ENCODE data around the gene SPATA13. TPM values are rescaled to one million over a fixed set of nuclear protein-coding genes. Genes with fewer than 3 reads are reported as not detected.

Gene SPATA13
- total RNA-seq, 1 donor from 2014 or later = 8.0 TPM

DNA sequence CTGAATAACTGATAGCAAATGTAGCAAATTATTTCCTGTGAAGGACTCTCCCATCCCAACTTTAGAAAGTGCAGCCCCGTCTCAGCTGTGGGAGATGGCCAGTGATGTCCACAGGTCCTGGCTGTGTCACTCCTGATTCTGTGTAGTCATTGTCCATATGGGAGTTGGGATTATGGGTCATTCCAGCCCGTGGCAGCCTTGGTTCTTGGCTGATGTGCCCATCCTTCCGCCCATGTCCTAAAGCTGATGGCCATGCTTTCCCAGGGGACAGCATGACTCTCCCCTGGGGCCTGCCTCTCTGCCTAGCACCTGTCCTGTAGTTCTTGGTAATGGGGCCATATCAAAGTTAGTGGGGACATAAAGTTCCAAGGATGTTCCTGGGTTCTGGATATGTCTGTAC is 104.9 kb downstream of the SPATA13 start:
- intact Hi-C loops (cut with DNase I) = no loop called here
- peak; percentile 47 for DNase-seq (ENCODE audit: low spot score)

DNA sequence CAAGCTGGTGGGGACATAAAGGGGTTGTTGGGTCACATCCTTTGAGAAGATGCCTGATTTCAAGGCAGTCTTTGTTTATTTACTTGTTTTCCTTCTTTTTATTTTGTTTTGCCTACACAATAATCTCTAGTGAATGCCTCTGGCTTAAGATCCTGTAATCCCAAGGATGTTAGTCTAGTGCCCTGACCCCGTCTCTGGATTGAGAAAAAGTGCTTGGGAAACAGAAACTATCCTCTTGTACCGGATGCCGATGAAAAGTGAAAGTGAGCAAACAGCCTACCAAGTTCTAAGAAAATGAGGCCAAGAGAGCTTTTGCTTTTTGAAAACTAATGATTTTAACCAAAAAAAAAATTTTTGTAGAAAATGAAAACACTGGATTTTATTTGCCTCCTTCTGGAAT is 106.8 kb downstream of the SPATA13 start:
- DNase-seq (ENCODE audit: low spot score) = no peak
- intact Hi-C loops (cut with DNase I) = no loop called here

DNA sequence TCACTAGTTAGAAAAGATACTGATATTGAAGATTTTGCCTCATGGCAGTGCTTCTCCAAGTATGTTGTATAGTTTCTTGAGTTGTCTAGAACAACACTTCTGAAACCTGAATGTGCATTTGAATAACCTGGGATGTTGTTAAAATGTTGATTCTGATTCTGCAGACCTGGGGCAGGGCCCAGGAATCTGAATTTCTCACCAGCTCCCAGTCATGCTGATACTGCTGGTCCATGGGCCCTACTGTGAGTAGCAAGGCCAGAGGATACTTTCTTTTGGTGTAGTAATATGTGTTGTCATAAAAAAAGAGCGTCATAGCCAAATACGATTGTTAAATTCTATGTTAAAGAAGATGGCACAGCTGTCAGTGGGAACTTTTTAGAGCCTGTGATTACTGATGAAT is 107.3 kb downstream of the SPATA13 start:
- intact Hi-C loops (cut with DNase I) = no loop called here
- no peak for DNase-seq (ENCODE audit: low spot score)

DNA sequence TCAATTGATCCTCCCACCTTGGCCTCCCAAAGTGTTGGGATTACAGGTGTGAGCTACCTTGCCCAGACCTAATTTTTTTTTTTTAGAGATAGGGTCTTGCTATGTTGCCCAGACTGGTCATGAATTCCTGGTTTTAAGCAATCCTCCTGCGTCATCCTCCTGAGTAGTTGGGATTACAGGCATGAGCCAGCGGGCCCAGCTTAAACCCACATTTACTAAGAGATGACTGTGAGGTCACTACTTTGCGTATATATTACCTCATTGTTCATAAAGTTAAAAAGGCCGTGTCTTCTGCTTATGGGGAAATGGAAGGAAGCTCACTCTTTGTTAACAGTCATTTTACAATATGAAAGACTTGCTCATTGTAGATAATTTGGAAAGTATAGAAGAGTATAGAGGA is 109.3 kb downstream of the SPATA13 start:
- intact Hi-C loops (cut with DNase I) = loop anchor here (5.0 kb wide), 1 partner anchor 37 kb away; the partner anchor contains the start of gene C1QTNF9

DNA sequence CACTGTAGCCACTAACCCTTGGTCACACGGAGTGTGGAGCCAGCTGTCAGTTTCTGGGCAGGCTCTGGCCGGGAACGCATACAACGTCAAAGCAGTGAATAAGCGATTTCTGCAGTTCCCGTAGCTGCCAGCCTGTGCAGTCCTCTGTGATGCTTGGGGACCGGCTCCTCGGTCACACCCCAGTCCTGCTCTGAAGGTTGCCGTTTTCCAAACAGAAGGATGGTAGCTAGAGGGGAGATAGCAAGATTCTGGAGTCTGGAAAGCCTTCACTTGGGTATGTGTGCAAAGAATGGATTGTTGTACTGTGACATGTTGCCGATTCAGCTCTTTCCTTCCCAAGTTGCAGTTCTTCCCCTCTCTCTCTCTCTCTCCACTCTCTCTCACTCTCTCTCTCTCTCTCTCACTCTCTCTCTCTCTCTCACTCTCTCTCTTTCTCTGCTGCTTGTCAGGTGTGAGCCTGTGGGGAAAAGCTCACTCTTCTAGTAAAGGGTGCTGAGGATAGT is 110.2 kb downstream of the SPATA13 start:
- DNase-seq (ENCODE audit: low spot score) = peak; percentile 93
- intact Hi-C loops (cut with DNase I) = loop anchor here (5.0 kb wide), 1 partner anchor 37 kb away; the partner anchor contains the start of gene C1QTNF9

More for the DNA sequence above, 109.3 kb downstream of the SPATA13 start:
- no peak for DNase-seq (ENCODE audit: low spot score)

DNA sequence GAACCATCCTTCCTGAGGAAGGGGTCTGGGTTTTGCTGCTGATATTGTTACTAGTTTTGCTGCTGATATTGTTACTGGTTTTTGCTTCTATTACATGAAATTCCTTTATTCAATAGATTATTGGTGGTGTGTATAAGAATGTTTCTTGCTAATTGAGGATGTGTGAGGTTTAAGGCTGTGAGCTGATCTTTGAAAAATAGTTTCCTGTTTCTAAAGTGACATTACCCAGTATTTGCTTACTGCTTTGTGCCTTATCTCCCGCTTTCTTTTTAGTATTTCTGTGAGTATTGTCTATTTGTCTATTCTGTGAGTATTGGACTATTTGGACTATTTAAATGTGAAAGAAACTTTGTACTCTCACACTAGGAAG is 110.7 kb downstream of the SPATA13 start:
- DNase-seq (ENCODE audit: low spot score) = no peak
- intact Hi-C loops (cut with DNase I) = loop anchor here (5.0 kb wide), 1 partner anchor 36 kb away; the partner anchor contains the start of gene C1QTNF9

DNA sequence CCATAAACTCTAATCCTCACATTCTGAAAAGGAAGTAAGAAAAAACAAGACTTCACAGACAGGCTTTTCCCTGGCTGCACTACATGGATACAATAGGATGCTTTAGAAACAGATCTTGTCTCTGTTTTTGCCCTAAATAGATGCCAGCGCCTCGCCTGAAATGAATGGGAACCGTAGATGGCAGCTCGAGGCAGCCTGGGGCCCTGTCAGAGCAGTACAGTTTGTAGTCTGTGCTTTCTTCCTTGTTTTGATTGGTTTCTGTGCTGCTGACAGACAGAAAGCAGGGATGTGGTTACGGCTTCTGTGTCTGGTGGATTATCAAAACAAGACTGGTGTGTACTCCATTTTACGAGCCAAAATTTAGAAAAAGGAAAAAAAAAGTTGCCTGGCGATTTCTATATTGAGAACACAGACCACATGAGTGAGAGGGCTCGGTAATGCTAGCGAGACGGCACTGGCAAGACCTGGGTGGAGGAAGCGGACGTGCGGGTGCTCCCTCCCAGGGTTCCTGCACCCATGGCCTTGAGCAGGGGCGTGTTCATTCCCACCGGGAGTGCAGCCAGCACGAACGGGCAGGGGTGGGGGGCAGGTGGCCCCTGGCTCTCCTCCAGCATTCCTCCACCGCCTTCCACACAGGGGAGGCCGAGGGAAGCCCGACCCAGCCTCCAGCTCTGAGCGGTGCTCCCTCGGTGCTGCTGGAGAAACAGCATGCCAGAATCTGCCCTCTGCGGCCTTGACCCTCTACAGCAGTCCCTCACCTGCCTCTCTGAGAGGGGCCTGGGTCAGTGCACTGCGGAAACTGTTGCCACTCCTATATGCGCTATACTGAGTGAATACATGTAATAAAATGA is 111.3 kb downstream of the SPATA13 start:
- DNase-seq (ENCODE audit: low spot score) = peak; percentile 90
- intact Hi-C loops (cut with DNase I) = loop anchor here (5.0 kb wide), 1 partner anchor 35 kb away; the partner anchor contains the start of gene C1QTNF9

DNA sequence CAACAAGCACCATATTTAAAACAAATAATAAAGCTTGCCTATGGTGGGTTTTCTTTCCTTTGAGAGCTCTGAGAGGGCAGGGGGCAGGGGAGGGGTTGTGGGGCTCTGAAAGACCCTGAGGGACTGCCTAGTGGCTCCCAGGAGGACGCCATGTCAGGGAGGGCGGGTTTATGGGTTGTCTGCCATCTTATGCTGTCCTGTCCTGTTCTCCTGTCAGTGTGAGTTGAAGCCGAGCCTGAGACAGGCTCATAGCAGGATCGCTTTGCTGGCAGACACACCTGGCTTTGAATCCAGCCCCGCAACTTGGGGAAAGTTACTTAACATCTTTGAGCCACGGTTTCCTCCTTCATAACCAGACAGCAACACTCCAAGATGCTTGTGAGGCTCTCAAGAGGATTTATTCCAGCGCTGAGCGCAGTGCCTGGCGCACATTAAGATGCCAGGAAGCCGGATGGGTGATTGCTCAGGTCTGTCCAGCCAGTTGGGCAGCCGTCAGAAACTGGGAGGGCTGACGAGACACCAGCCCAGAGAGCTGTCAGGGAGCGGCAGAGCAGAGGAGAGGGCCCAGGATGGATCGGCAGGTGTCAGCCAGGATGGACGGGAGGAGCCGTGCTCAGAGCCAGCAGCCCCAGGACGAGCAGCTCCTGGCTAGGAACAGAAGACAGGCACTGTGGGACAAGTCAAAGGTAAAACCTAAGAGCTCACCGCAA is 112.1 kb downstream of the SPATA13 start:
- intact Hi-C loops (cut with DNase I) = loop anchor here (5.0 kb wide), 1 partner anchor 35 kb away; the partner anchor contains the start of gene C1QTNF9
- DNase-seq (ENCODE audit: low spot score) = peak; percentile 71

DNA sequence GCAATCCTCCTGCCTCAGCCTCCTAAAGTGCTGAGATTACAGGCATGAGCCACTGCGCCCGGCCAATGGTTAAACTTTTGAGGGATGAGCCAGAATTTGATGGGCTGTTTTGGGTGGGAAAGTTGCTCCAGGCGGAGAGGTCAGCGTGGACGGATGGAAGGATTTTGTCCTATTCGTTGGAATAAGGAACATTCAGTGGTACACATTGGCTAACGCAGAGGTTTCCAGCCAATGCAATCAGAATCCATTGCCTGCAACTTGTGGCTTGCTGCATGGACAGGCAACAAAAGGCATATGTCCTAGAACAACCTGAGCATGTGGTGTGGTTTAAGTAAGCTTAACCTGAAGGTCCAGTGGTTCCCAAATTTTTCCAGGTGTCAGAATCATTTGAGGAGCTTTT is 113.4 kb downstream of the SPATA13 start:
- intact Hi-C loops (cut with DNase I) = loop anchor here (5.0 kb wide), 1 partner anchor 33 kb away; the partner anchor contains the start of gene C1QTNF9
- DNase-seq (ENCODE audit: low spot score) = no peak

DNA sequence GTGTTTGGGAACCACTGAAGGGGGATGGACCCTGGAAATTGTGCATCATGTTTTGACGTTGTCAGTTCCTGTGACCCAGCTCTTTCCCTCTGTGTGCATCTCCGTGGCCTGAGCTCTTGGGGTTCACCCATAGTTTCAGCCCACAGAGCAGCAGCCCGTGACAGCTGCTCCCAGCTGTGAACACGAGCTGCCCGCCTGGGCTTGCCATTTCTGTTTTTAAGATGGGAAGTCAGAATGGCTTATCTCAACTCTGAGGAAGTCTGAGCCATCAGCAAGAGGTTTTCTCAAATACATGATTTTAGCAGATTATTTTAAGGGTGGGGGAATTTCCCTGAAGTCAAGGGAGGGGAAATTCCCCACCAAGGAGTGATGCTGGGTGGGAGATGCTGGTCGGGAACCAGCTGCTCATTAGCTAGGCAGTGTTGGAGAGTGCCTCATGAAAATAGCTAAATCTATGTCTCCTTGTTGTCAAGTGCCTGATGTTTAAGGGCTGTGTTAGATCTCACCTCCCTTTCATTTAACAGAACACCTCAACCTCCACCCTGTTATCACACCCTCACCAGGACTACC is 114.0 kb downstream of the SPATA13 start:
- DNase-seq (ENCODE audit: low spot score) = peak; percentile 70
- intact Hi-C loops (cut with DNase I) = loop anchor here (5.0 kb wide), 1 partner anchor 33 kb away; the partner anchor contains the start of gene C1QTNF9

DNA sequence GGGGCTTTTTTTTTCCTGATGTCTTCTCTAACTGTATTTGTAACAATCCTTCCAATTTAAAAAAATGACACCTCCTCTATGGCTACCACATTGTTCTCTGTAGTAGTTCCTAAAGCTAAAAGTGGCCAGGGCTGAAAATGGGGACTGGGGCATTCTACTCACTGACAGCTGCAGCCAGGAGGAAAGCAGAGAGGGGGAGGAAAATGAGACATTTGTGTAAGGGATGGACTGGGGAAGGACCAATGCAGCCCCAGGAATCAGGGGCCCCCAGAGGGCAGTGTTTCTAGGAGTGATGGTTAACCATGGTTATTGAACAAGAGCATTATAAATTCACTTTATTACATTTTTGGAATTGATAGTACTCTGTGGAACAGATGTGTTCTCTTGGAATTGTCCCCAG is 114.5 kb downstream of the SPATA13 start:
- no peak for DNase-seq (ENCODE audit: low spot score)
- intact Hi-C loops (cut with DNase I) = no loop called here

DNA sequence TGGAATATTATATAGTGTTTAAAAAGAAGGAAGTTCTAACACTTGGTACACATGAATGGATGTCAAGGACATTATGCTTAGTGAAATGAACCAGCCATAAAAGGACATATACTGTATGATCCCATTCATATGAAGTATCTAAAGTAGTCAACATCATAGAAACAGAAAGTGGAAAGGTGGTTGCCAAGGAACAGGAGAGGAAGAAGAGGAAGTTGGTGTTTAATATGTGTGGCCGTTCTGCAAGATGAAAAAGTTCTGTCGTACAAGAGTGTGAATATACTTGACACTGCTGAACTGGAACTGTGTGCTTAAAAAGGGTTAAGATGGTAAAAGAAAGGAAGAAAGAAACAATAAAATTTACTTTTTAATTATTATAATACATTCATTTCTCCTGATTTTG is 115.8 kb downstream of the SPATA13 start:
- DNase-seq (ENCODE audit: low spot score) = no peak

DNA sequence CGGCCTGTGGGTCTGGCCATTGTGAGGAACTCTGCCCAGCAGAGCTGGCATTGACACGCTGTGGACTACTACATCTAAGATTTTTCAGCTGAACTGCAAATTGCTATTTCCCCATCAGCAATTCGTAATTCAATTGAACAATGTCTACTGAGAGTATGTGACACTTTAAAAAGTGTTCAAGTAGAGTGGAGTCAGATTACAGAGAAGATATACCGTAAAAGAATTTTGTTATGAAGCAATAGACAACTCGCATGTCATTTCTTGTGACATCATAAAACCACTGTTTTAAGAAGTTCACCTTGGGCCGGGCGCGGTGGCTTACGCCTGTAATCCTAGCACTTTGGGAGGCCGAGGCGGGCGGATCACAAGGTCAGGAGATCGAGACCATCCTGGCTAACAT is 116.3 kb downstream of the SPATA13 start:
- DNase-seq (ENCODE audit: low spot score) = no peak
- intact Hi-C loops (cut with DNase I) = no loop called here

More for the DNA sequence above, 115.8 kb downstream of the SPATA13 start:
- intact Hi-C loops (cut with DNase I) = no loop called here

DNA sequence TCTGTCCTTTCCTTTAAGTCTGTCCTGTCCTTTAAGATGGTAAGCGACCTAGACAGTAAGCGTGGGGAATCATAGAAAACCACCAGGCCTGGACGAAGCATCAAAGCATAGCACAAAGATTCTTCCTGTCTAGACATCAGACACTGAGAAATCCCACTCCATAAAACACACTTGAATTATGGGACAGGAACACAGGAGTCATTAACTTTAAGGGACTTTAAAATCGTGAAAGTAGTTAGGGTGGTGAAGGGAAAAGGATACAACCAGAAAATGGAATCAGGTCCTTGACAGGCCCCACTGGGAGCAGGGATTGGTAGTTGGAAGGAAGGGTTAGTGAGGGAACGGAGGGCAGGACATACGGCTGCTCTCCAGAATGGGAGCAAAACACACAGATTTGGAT is 117.2 kb downstream of the SPATA13 start:
- intact Hi-C loops (cut with DNase I) = no loop called here
- DNase-seq (ENCODE audit: low spot score) = no peak

DNA sequence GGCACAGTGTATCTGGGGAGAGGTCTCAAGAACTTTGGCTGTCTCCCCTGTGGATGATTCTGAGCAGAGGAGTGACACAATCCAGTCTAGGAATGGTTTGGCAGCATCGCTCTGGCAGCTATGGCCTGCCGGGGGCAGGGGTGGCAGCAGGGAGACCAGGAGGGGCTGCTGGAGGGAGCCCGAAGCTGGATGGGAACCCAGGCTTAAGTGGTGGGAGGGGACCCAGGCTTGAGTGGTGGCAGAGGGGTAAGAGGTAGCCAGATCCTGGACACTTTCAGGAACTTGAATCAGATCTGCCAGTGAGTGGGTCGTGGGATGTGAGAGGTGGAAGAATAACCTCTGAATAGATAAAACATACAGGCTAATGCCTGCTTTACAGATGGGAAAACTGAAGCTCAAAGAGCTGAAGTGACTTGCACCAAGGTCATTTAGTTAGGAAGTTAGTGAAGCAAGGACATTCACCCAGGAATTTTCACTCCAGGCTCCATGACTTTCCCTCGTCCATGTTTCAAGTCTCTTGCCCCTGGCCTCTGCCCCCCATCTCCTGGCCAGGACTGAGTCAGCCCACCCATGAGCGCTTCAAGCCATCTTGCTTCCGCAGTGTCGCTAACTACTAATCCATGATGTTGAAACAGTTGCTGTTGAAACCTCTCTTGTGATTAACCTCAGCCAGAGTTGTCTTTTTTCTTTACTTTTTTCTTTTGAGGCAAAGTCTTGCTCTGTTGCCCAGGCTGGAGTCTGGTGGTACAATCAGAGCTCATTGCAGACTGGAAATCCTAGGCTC is 119.0 kb downstream of the SPATA13 start:
- no peak for DNase-seq (ENCODE audit: low spot score)
- intact Hi-C loops (cut with DNase I) = no loop called here

DNA sequence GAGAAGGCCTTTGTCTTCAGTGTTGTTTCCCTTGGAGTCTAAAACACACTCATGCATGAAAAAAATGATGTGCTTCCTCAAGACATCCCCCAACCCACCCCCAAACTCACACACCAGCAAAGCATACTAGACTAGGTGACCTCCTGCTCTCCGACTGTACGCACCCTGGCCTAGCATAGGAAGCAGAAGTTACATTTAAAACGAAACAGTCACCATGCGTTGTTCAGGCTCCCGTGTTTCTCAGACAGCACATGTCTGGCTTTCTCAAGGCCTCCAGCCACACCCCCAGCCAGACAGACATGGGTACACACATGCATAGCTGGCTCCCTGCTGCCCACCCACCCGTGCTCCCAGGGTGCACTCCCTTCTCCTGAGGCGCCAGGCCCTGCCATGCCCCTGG is 120.2 kb downstream of the SPATA13 start:
- intact Hi-C loops (cut with DNase I) = no loop called here
- DNase-seq (ENCODE audit: low spot score) = no peak

DNA sequence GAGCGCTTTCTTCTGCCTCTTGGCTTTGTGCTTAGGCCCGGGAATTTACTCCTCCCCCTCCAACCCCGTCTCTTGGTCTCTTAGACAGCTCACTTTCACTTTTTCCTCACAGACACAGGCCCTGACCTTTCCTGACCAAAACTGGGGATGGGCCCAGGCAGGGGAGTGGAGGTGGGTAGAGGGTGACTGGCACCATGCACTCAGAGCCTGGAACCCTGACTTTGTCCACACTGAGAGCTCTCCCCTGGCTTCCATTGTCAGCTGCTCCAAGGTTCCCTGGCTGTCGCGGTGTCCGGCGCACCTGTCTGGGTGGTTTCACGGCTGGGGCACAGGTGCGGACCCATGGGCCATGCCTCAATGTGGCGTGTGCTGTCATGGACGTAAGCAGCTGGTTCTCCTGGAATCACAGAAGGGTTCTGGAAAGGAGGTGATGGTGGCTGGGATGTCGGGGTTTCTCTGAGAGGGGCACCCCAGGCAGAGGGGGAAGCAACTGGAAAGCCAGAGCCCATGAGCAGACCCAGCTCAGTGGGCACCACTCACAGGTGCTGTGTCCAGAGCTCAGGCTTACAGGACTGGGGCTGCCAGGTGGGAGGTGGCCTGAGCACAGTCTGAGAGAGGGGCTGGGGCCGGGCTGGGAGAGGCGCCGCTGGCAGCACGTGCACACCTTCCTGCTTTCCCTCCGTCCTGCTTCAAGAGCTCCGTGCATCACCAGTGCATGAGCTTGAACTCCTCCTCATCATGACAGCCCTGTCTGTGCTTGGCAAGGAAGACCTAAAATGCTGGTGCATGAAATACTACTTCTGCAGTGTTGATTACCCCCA is 120.9 kb downstream of the SPATA13 start:
- intact Hi-C loops (cut with DNase I) = no loop called here

DNA sequence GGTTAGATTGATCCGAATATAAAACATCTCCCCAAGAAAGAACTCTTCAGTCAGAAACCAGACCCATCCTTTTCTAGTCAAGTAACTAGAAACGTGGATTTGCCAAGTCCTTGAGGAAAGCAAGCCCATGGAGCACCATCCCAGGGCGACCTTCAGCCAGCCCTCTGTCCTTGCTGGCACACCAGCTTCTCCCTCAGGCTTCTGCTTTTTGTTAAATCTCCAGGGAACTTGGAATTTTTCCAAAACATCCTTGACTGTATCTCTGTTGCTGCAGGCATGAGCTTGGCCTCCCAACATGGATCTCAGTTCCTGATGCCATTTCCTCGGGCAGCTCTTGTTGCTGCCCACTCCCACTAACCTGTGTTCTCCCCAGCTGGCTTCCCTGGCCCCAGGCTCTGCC is 121.7 kb downstream of the SPATA13 start:
- intact Hi-C loops (cut with DNase I) = no loop called here
- no peak for DNase-seq (ENCODE audit: low spot score)

More for the DNA sequence above, 120.9 kb downstream of the SPATA13 start:
- DNase-seq (ENCODE audit: low spot score) = peak; percentile 55

All from cardiac septum (tissue), 1 donor.